HFF-Myc (cell line): ENCODE results near the gene SSR3.

Experiments
- DNase-seq: peaks from one replicate; pipeline ENCODE4 v3.0.0-alpha.2; 2011; ENCODE audit warnings: low read depth; ENCODE audit errors: extremely low read depth
- H3K4me3 ChIP-seq: replicated peaks from 2 replicates; pipeline ENCODE4 v1.5.1; 2011; ENCODE audit warnings: low read depth, mild to moderate bottlenecking, control low read depth, low read length
- CTCF ChIP-seq: IDR thresholded peaks from 2 replicates; pipeline ENCODE4 v1.5.1; 2012; ENCODE audit warnings: mild to moderate bottlenecking, low read depth, low read length, control low read depth; ENCODE audit errors: missing control alignments

Gene SSR3

GRCh38 chr3:156539051-156539450 lies 15.9 kb downstream of the SSR3 start:
- no peak overlapping the region for H3K4me3 ChIP-seq
- no peak for DNase-seq
- no peak for TF ChIP-seq CTCF

GRCh38 chr3:156536524-156537316 lies 18.2 kb downstream of the SSR3 start:
- no peak for TF ChIP-seq CTCF
- H3K4me3 ChIP-seq: no peak overlapping the region
- no peak for DNase-seq

GRCh38 chr3:156535798-156536197 lies 19.1 kb downstream of the SSR3 start:
- no peak for DNase-seq
- H3K4me3 ChIP-seq: no peak overlapping the region
- TF ChIP-seq CTCF: no peak

- H3K4me3 ChIP-seq: no peak overlapping the region
- DNase-seq: peak; percentile 84
- TF ChIP-seq CTCF: peak; percentile 19
Measured at GRCh38 chr3:156535162-156535627, 19.7 kb downstream of the SSR3 start.

- no peak overlapping the region for H3K4me3 ChIP-seq
- TF ChIP-seq CTCF: no peak
- no peak for DNase-seq
Measured at GRCh38 chr3:156533205-156533604, 21.7 kb downstream of the SSR3 start.

- DNase-seq: no peak
- no peak overlapping the region for H3K4me3 ChIP-seq
- no peak for TF ChIP-seq CTCF
Measured at GRCh38 chr3:156532730-156533129, 22.2 kb downstream of the SSR3 start.
